ENCODE data around the gene CPO.

The CPO gene

DNA sequence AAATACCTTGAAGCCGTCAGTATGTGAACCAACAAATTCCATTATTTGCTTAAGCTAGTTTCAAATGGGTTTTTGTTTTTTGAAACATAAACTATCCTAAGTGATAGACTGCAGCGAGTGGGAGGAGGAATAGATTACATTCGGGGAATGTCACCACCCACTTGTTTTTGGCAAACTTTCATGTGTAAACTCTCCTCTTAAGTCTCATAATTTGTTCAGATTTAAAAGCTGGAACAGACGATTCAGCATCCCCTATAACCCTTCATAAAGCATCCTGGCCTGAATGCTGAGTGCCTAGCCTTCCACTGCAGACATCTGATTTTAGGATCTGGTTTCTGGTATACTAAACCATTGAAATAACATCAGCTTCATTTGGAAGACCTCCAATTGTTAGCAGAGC is 51.0 kb downstream of the CPO start:
- TF ChIP-seq, protein P1, sequence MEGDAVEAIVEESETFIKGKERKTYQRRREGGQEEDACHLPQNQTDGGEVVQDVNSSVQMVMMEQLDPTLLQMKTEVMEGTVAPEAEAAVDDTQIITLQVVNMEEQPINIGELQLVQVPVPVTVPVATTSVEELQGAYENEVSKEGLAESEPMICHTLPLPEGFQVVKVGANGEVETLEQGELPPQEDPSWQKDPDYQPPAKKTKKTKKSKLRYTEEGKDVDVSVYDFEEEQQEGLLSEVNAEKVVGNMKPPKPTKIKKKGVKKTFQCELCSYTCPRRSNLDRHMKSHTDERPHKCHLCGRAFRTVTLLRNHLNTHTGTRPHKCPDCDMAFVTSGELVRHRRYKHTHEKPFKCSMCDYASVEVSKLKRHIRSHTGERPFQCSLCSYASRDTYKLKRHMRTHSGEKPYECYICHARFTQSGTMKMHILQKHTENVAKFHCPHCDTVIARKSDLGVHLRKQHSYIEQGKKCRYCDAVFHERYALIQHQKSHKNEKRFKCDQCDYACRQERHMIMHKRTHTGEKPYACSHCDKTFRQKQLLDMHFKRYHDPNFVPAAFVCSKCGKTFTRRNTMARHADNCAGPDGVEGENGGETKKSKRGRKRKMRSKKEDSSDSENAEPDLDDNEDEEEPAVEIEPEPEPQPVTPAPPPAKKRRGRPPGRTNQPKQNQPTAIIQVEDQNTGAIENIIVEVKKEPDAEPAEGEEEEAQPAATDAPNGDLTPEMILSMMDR (IDR thresholded peaks at IDR 0.05; ENCODE audit: control extremely low read depth, extremely low read depth, low read depth, missing control alignments), result no peak
- ChIA-PET POLR2A (no interaction called here), CTCF (interaction anchor here (0.8 to 2.5 kb wide), 7 partner anchors 10 to 486 kb away, joined by 3 to 11 read pairs (median 5); no protein-coding TSS in a partner anchor)
- no peak for DNase-seq (ENCODE audit: extremely low spot score)

DNA sequence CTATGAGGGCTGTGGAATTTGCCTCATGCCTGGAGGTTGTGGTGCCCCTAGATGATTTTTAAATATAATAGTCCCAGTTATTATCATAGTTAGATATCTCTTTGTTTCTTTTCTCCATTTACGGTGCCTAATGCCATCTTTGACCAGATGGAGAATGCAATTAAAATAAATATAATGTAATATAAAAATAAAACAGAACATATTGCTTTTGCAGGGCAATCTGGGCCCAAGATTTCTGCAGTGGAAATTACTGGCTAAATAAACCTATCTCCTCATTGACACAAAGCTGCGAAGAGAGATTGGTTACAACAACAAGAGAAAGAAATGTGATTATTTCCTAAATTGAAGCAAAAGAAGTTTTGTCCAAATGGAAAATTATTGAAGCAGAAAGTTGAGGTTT is 51.8 kb downstream of the CPO start:
- ChIA-PET CTCF (interaction anchor here (1.2 to 2.1 kb wide), 3 partner anchors 11 to 157 kb away, joined by 3 to 11 read pairs (median 5); no protein-coding TSS in a partner anchor), POLR2A (no interaction called here)
- no peak for DNase-seq (ENCODE audit: extremely low spot score)
- TF ChIP-seq, protein P1 (IDR thresholded peaks at IDR 0.05; ENCODE audit: control extremely low read depth, extremely low read depth, low read depth, missing control alignments), result no peak

DNA sequence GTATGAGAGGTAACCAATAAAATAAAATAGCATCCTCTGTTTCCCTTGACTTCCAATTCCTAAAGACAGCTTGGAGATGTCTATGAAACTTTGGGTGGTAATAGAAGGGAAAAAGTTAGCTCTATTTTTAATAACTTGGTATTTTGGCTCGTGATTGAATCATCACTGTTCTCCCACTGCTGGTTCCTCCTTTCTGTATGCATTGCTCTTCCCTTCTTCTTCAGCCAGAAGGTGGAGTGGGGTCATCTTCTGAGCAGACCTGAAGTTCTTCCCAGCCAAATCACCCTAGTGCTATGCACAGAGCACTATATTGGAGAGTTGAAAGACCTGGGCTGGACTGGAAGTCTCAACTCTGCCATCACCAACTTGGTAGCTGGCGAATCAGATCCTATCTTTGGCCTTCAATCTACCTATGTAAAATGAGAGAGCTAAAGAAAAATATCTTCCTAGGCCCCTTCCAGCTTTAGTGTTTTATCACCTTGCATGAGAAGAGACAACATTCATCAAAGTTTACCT is 54.1 kb downstream of the CPO start:
- TF ChIP-seq, protein P1 (IDR thresholded peaks at IDR 0.05; ENCODE audit: control extremely low read depth, extremely low read depth, low read depth, missing control alignments), result no peak
- ChIA-PET CTCF (interaction anchor here (1.3 to 1.5 kb wide), 2 partner anchors 16 to 19 kb away, joined by 3 read pairs; no protein-coding TSS in a partner anchor), POLR2A (no interaction called here)
- DNase-seq (ENCODE audit: extremely low spot score), result no peak

DNA sequence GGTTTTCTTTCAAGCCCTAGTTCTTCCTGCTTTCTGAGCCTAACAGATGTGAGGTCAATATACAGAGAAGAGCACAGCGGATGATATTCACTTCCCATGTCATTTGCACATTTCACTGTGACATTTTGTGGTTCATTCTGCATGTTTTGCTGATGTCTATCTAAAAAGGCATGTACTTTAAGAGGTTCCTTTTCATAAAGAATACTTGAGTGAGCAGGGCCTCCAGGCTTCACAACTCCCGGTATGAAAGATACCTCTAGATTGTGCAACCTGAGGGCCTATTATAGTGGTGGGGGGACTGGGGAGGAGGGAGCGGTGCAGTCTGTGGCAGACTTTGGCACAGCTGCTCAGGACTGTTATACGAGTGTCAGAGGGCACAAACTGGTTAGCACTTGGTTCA is 54.6 kb downstream of the CPO start:
- CTCF ChIA-PET, result interaction anchor here (1.3 to 1.5 kb wide), 2 partner anchors 15 to 18 kb away, joined by 3 read pairs; no protein-coding TSS in a partner anchor
- no peak for DNase-seq (ENCODE audit: extremely low spot score)
- TF ChIP-seq, protein P1 (IDR thresholded peaks at IDR 0.05; ENCODE audit: control extremely low read depth, extremely low read depth, low read depth, missing control alignments), result no peak
- POLR2A ChIA-PET, result no interaction called here

DNA sequence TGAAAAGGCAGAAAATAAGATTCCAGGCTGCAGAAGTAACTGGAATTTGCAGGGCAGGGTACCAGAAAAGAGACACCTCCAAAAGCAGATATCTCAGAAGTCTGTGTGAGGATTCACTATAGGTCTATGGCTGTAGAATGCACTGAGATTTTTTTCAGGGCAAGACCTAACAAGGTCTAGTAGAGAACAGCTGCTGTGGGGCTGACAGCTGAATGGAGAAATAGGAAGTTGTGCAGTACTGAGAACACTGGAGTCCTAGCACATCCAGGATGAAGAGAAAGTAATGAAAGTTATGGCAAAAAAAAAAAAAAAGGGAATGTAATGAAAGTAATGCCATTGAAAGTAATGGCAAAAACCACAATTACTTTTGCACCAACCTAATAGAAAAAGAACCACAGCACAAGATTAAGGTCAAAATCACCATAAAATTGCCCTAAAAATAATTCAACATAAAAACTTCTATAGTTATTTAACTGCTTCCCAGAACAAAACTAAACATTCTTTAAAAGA is 57.3 kb downstream of the CPO start:
- POLR2A ChIA-PET, result no interaction called here
- TF ChIP-seq, protein P1 (IDR thresholded peaks at IDR 0.05; ENCODE audit: control extremely low read depth, extremely low read depth, low read depth, missing control alignments), result no peak
- CTCF ChIA-PET, result interaction anchor here (1.6 kb wide), 1 partner anchor 61 kb away, joined by 3 read pairs; no protein-coding TSS in a partner anchor
- no peak for DNase-seq (ENCODE audit: extremely low spot score)

DNA sequence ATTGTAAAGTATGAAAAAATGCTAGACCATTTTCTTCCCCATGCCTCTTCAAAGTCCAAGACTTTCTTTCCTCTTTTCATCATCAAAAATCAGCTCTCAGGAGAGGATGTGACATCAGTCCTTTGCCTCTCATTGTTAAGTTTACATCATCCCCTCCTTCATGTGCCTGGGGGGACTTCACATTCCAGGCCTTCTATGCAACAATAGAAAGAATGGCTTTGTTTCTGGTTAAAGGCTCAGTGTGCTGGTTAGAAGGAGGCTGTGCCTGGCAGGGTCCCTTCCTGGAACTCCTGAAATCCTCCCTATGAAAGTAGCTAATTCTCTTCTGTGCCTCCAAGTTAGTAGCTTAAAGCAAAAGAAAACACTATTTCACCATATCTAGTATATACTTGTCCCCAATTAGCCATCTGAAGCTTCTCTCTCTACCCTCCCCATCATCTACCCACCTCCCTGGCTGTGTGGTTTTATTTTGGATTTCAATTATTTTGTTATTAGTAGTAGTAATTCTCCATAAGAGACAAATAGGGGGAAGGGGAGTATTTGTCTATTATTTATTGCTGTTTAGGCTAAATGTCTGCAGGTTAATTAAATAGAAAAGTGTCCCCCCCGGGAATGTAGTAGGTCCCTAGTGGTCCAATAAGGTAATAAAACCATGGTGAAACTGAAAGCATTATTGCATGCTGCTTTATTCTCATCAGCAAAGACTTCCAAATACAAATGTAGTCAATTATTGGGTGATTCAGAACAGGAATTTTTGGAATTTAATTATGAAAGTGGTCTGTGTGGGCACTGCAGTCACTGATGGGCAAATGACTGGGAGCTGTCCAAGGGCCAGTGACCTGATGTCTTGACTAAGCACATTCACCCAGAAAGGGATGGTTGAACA is 69.0 kb downstream of the CPO start:
- no peak for DNase-seq (ENCODE audit: extremely low spot score)
- CTCF ChIA-PET, result interaction anchor here (0.9 kb wide), 1 partner anchor 20 kb away, joined by 3 read pairs; no protein-coding TSS in a partner anchor
- TF ChIP-seq, protein P1 (IDR thresholded peaks at IDR 0.05; ENCODE audit: control extremely low read depth, extremely low read depth, low read depth, missing control alignments), result no peak
- POLR2A ChIA-PET, result no interaction called here
